ENCODE data around the gene SNRPA. TPM values are rescaled to one million over a fixed set of nuclear protein-coding genes. Genes with fewer than 3 reads are reported as not detected.
A peak's percentile ranks its signal among the peaks of the same experiment; 100 is the strongest.

The SNRPA gene
- total and polyA plus RNA-seq, 2 of the 13 experiments (the other 11 are each of a cell fraction or from before 2014, with no cell fraction given) = 59.6 to 162 TPM

DNA sequence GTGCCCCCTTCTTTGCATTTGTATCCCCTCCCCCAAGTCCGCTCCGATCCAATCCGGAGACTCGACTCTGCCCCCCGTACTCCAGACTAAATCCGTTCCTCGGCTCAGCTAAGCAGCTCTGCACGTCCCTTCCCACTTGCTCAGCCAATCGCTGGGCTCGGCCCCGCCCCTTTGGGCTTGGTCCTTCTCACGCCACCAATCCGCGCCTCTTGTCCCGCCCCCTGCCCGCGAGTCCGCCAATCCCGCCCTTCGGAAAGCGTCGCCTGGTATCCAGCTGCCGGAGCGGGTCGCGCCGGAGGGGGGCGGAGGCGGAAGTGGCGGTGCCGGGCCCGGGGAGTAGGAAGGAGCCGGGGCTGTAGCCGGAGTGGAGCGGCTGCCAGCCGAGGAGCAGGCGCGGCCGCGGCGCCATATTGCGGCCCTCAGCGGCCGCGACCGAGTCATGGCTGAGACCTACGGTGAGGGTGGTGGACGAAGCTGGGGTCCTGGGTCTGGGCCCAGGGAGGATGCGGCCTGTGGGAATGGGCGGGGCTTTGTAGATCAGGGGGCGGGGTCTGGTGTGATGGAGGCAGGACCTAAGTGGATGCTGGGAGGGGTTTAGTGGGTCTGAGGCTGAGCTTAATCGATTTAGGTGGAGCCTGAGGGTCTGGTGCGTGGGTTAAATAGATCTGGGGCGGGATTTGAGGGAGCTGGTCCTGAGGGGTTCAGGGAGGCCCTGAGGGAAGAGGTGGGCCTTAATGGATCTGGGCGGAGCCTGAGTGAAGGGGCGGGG, 27.1 kb downstream of the SNRPA start, which contains the start of gene RAB4B (continued):
- peak; percentile 58 for TF ChIP-seq PATZ1 (CRISPR knock-in tag; IDR thresholded peaks at IDR 0.05)
- TF ChIP-seq ZNF34 (CRISPR knock-in tag; IDR thresholded peaks at IDR 0.05; ENCODE audit: borderline replicate concordance) = no peak
- TF ChIP-seq ZNF629 (CRISPR knock-in tag; conservative IDR thresholded peaks at IDR 0.05) = no peak
- TF ChIP-seq, protein P1, sequence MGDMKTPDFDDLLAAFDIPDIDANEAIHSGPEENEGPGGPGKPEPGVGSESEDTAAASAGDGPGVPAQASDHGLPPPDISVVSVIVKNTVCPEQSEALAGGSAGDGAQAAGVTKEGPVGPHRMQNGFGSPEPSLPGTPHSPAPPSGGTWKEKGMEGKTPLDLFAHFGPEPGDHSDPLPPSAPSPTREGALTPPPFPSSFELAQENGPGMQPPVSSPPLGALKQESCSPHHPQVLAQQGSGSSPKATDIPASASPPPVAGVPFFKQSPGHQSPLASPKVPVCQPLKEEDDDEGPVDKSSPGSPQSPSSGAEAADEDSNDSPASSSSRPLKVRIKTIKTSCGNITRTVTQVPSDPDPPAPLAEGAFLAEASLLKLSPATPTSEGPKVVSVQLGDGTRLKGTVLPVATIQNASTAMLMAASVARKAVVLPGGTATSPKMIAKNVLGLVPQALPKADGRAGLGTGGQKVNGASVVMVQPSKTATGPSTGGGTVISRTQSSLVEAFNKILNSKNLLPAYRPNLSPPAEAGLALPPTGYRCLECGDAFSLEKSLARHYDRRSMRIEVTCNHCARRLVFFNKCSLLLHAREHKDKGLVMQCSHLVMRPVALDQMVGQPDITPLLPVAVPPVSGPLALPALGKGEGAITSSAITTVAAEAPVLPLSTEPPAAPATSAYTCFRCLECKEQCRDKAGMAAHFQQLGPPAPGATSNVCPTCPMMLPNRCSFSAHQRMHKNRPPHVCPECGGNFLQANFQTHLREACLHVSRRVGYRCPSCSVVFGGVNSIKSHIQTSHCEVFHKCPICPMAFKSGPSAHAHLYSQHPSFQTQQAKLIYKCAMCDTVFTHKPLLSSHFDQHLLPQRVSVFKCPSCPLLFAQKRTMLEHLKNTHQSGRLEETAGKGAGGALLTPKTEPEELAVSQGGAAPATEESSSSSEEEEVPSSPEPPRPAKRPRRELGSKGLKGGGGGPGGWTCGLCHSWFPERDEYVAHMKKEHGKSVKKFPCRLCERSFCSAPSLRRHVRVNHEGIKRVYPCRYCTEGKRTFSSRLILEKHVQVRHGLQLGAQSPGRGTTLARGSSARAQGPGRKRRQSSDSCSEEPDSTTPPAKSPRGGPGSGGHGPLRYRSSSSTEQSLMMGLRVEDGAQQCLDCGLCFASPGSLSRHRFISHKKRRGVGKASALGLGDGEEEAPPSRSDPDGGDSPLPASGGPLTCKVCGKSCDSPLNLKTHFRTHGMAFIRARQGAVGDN (CRISPR knock-in tag; IDR thresholded peaks at IDR 0.05) = peak; percentile 77
- TF ChIP-seq ZNF598 (CRISPR knock-in tag; IDR thresholded peaks at IDR 0.05; ENCODE audit: borderline replicate concordance) = peak; percentile 35; the same call in 1 of the 2 replicates
- no peak for TF ChIP-seq NONO (IDR thresholded peaks at IDR 0.05)
- 0 out of 2 replicates have a peak, but pooled peaks have one; percentile 21 for TF ChIP-seq NONO (CRISPR knock-in tag; conservative IDR thresholded peaks at IDR 0.05)
- TF ChIP-seq YEATS2 (CRISPR knock-in tag; IDR thresholded peaks at IDR 0.05; ENCODE audit: borderline replicate concordance) = peak; percentile 52
- TF ChIP-seq MXI1 (IDR thresholded peaks at IDR 0.05; ENCODE audit: borderline replicate concordance, low read depth, low read length) = peak; percentile 52; the same call in 1 of the 3 replicates
- TF ChIP-seq ZSCAN12 (CRISPR knock-in tag; IDR thresholded peaks at IDR 0.05) = no peak
- TF ChIP-seq, protein P2, sequence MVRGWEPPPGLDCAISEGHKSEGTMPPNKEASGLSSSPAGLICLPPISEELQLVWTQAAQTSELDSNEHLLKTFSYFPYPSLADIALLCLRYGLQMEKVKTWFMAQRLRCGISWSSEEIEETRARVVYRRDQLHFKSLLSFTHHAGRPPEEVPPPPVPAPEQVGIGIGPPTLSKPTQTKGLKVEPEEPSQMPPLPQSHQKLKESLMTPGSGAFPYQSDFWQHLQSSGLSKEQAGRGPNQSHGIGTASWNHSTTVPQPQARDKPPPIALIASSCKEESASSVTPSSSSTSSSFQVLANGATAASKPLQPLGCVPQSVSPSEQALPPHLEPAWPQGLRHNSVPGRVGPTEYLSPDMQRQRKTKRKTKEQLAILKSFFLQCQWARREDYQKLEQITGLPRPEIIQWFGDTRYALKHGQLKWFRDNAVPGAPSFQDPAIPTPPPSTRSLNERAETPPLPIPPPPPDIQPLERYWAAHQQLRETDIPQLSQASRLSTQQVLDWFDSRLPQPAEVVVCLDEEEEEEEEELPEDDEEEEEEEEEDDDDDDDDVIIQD (CRISPR knock-in tag; IDR thresholded peaks at IDR 0.05; ENCODE audit: low read depth) = 0 out of 2 replicates have a peak, but pooled peaks have one; percentile 15
- no peak for TF ChIP-seq NR2F1 (CRISPR knock-in tag; IDR thresholded peaks at IDR 0.05)
- peak; percentile 70 for TF ChIP-seq GABPA (IDR thresholded peaks at IDR 0.05; ENCODE audit: low read depth, low read length)
- TF ChIP-seq GABPA (CRISPR knock-in tag; IDR thresholded peaks at IDR 0.05; ENCODE audit: low read depth) = peak; percentile 73
- TF ChIP-seq ZNF180 (CRISPR knock-in tag; IDR thresholded peaks at IDR 0.05; ENCODE audit: borderline replicate concordance, low read depth) = no peak
- no peak for TF ChIP-seq ZBTB46 (CRISPR knock-in tag; IDR thresholded peaks at IDR 0.05; ENCODE audit: borderline replicate concordance)
- TF ChIP-seq, protein P3, sequence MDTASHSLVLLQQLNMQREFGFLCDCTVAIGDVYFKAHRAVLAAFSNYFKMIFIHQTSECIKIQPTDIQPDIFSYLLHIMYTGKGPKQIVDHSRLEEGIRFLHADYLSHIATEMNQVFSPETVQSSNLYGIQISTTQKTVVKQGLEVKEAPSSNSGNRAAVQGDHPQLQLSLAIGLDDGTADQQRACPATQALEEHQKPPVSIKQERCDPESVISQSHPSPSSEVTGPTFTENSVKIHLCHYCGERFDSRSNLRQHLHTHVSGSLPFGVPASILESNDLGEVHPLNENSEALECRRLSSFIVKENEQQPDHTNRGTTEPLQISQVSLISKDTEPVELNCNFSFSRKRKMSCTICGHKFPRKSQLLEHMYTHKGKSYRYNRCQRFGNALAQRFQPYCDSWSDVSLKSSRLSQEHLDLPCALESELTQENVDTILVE (CRISPR knock-in tag; IDR thresholded peaks at IDR 0.05) = no peak
- TF ChIP-seq GABPB1 (CRISPR knock-in tag; IDR thresholded peaks at IDR 0.05) = peak; percentile 94

Measured in HepG2 (cell line).